ENCODE data around the gene CPT1C.

The CPT1C gene

GRCh38 chr19:49676136-49676783, 14.7 kb upstream of the CPT1C start:
- 1% methylated on average over 27 of the region's 27 CpGs for WGBS, 2 experiments
- no peaks in the 10 kb centered on the region for H3K9me3 ChIP-seq (ENCODE audit: control insufficient read depth, low read length)
- peak overlapping the region; percentile 99 for H3K27ac ChIP-seq (ENCODE audit: insufficient read depth, low read depth, low read length, poor library complexity, severe bottlenecking)
- H3K36me3 ChIP-seq (ENCODE audit: control insufficient read depth, insufficient read depth, low read length), result peaks cover 8% of the 10 kb centered on the region
- peaks cover 26% of the 10 kb centered on the region for H3K4me1 ChIP-seq (ENCODE audit: control insufficient read depth, insufficient read depth, low read length)
- peak overlapping the region; percentile 40 for H3K4me3 ChIP-seq (ENCODE audit: insufficient read depth, low read depth, low read length)
- no peaks in the 10 kb centered on the region for H3K27me3 ChIP-seq (ENCODE audit: control insufficient read depth, insufficient read depth, low read length, poor library complexity, severe bottlenecking)

- no peaks in the 10 kb centered on the region for H3K9me3 ChIP-seq (ENCODE audit: control insufficient read depth, low read length)
- H3K4me3 ChIP-seq (ENCODE audit: insufficient read depth, low read depth, low read length), result peak overlapping the region; percentile 78
- H3K27ac ChIP-seq (ENCODE audit: insufficient read depth, low read depth, low read length, poor library complexity, severe bottlenecking), result peak overlapping the region; percentile 99
- H3K27me3 ChIP-seq (ENCODE audit: control insufficient read depth, insufficient read depth, low read length, poor library complexity, severe bottlenecking), result no peaks in the 10 kb centered on the region
- H3K36me3 ChIP-seq (ENCODE audit: control insufficient read depth, insufficient read depth, low read length), result peaks cover 10% of the 10 kb centered on the region
- WGBS, 2 experiments, result 0 to 1% methylated on average over 34 of the region's 34 CpGs
- H3K4me1 ChIP-seq (ENCODE audit: control insufficient read depth, insufficient read depth, low read length), result peaks cover 24% of the 10 kb centered on the region
Measured at GRCh38 chr19:49676784-49677230, 14.1 kb upstream of the CPT1C start.

GRCh38 chr19:49677231-49677900, 13.6 kb upstream of the CPT1C start, which contains the start of gene PRMT1:
Gene PRMT1 (plus strand): TSS chr19:49677271. CDS start chr19:49677281, 10 bp downstream.
- Histone ChIP-seq H3K4me1 (ENCODE audit: control insufficient read depth, insufficient read depth, low read length) (peaks cover 20% of the 10 kb centered on the region), H3K9me3 (ENCODE audit: control insufficient read depth, low read length) (no peaks in the 10 kb centered on the region), H3K4me3 (ENCODE audit: insufficient read depth, low read depth, low read length) (peak within 1 kb of the TSS; percentile 78), H3K27ac (ENCODE audit: insufficient read depth, low read depth, low read length, poor library complexity, severe bottlenecking) (peak within 1 kb of the TSS; percentile 99), H3K36me3 (ENCODE audit: control insufficient read depth, insufficient read depth, low read length) (peaks cover 16% of the 10 kb centered on the region), H3K27me3 (ENCODE audit: control insufficient read depth, insufficient read depth, low read length, poor library complexity, severe bottlenecking) (no peaks in the 10 kb centered on the region)
- WGBS, 2 experiments, result 0% methylated on average over 57 of the region's 57 CpGs

GRCh38 chr19:49677901-49678674, 12.8 kb upstream of the CPT1C start:
- 4 to 5% methylated on average over 21 of the region's 21 CpGs for WGBS, 2 experiments
- Histone ChIP-seq H3K4me1 (ENCODE audit: control insufficient read depth, insufficient read depth, low read length) (peaks cover 20% of the 10 kb centered on the region), H3K27me3 (ENCODE audit: control insufficient read depth, insufficient read depth, low read length, poor library complexity, severe bottlenecking) (no peaks in the 10 kb centered on the region), H3K9me3 (ENCODE audit: control insufficient read depth, low read length) (no peaks in the 10 kb centered on the region), H3K27ac (ENCODE audit: insufficient read depth, low read depth, low read length, poor library complexity, severe bottlenecking) (peak overlapping the region; percentile 93), H3K36me3 (ENCODE audit: control insufficient read depth, insufficient read depth, low read length) (peaks cover 17% of the 10 kb centered on the region), H3K4me3 (ENCODE audit: insufficient read depth, low read depth, low read length) (peak overlapping the region; percentile 78)

- peak overlapping the region; percentile 76 for H3K27ac ChIP-seq (ENCODE audit: insufficient read depth, low read depth, low read length, poor library complexity, severe bottlenecking)
Measured at GRCh38 chr19:49678985-49679770, 11.7 kb upstream of the CPT1C start.

GRCh38 chr19:49679771-49680413, 11.0 kb upstream of the CPT1C start:
- peak overlapping the region; percentile 76 for H3K27ac ChIP-seq (ENCODE audit: insufficient read depth, low read depth, low read length, poor library complexity, severe bottlenecking)
- 41 to 52% methylated on average over 9 to 10 of the region's 10 CpGs for WGBS, 2 experiments
- H3K27me3 ChIP-seq (ENCODE audit: control insufficient read depth, insufficient read depth, low read length, poor library complexity, severe bottlenecking), result no peaks in the 10 kb centered on the region
- peaks cover 28% of the 10 kb centered on the region for H3K36me3 ChIP-seq (ENCODE audit: control insufficient read depth, insufficient read depth, low read length)
- H3K4me3 ChIP-seq (ENCODE audit: insufficient read depth, low read depth, low read length), result peak overlapping the region; percentile 31
- peaks cover 20% of the 10 kb centered on the region for H3K4me1 ChIP-seq (ENCODE audit: control insufficient read depth, insufficient read depth, low read length)
- no peaks in the 10 kb centered on the region for H3K9me3 ChIP-seq (ENCODE audit: control insufficient read depth, low read length)

More at GRCh38 chr19:49678985-49679770, 11.7 kb upstream of the CPT1C start:
- Histone ChIP-seq H3K27me3 (ENCODE audit: control insufficient read depth, insufficient read depth, low read length, poor library complexity, severe bottlenecking) (no peaks in the 10 kb centered on the region), H3K4me3 (ENCODE audit: insufficient read depth, low read depth, low read length) (peak overlapping the region; percentile 31), H3K4me1 (ENCODE audit: control insufficient read depth, insufficient read depth, low read length) (peaks cover 20% of the 10 kb centered on the region), H3K36me3 (ENCODE audit: control insufficient read depth, insufficient read depth, low read length) (peaks cover 23% of the 10 kb centered on the region), H3K9me3 (ENCODE audit: control insufficient read depth, low read length) (no peaks in the 10 kb centered on the region)
- WGBS, 2 experiments, result 74 to 78% methylated on average over 12 of the region's 12 CpGs

- Histone ChIP-seq H3K4me3 (ENCODE audit: insufficient read depth, low read depth, low read length) (peak overlapping the region; percentile 31), H3K27ac (ENCODE audit: insufficient read depth, low read depth, low read length, poor library complexity, severe bottlenecking) (peak overlapping the region; percentile 76)
Measured at GRCh38 chr19:49680421-49681351, 10.2 kb upstream of the CPT1C start.

GRCh38 chr19:49681830-49682229, 9.1 kb upstream of the CPT1C start:
- Histone ChIP-seq H3K36me3 (ENCODE audit: control insufficient read depth, insufficient read depth, low read length) (peaks cover 32% of the 10 kb centered on the region), H3K27me3 (ENCODE audit: control insufficient read depth, insufficient read depth, low read length, poor library complexity, severe bottlenecking) (no peaks in the 10 kb centered on the region), H3K4me3 (ENCODE audit: insufficient read depth, low read depth, low read length) (no peak overlapping the region), H3K9me3 (ENCODE audit: control insufficient read depth, low read length) (no peaks in the 10 kb centered on the region), H3K4me1 (ENCODE audit: control insufficient read depth, insufficient read depth, low read length) (peaks cover 20% of the 10 kb centered on the region), H3K27ac (ENCODE audit: insufficient read depth, low read depth, low read length, poor library complexity, severe bottlenecking) (no peak overlapping the region)
- WGBS, 2 experiments, result 96% methylated on average over 19 of the region's 19 CpGs

More at GRCh38 chr19:49680421-49681351, 10.2 kb upstream of the CPT1C start:
- H3K36me3 ChIP-seq (ENCODE audit: control insufficient read depth, insufficient read depth, low read length), result peaks cover 32% of the 10 kb centered on the region
- no peaks in the 10 kb centered on the region for H3K27me3 ChIP-seq (ENCODE audit: control insufficient read depth, insufficient read depth, low read length, poor library complexity, severe bottlenecking)
- no peaks in the 10 kb centered on the region for H3K9me3 ChIP-seq (ENCODE audit: control insufficient read depth, low read length)
- peaks cover 20% of the 10 kb centered on the region for H3K4me1 ChIP-seq (ENCODE audit: control insufficient read depth, insufficient read depth, low read length)
- WGBS, 2 experiments, result 36 to 37% methylated on average over 40 of the region's 40 CpGs
